ENCODE data around the gene HIRIP3.

The HIRIP3 gene

DNA sequence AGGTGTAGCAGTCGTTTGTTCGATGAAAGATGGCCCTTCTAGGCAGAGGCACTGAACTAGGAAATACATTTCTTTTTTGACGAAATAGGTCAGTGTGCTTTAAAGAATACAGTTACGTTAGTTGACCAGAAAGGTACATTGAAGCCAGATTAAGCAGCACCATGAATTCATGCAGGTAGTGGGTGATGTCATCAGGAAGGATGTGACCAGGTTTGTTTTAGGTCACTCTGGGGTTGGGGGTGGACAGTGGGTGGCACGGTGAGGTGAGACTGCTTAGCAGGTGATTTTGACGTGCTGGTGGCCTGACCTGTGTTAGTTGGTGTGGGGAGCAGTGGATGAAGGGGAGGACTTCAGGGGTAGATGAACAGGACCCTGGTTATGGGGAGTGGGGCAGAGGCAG lies 4.2 kb upstream of the HIRIP3 start:
- DNase-seq (ENCODE audit: low read depth): no peak

DNA sequence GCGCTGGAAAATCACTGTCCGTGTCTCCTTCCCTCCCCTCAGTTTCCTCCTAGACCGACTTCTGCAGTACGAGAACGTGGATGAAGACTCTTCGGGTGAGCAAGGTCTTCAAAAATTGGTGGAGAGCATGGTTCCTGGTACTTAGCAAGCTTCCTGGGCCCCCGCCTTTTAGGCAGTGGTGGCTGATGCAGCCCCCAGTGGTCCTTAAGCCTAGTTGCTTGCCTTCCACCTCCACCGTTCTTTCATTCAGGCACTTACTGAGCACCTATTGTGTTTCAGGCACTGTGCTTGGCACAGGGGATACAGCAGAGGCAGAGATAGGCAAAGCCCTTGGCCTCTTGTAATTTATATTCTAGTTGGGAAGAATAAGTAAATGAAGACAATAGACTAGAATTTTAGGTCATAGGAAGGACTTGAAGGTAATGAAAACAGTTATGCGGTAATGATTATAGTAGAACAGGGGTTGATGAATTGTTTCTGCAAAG lies 1.4 kb upstream of the HIRIP3 start:
- DNase-seq (ENCODE audit: low read depth): no peak

DNA sequence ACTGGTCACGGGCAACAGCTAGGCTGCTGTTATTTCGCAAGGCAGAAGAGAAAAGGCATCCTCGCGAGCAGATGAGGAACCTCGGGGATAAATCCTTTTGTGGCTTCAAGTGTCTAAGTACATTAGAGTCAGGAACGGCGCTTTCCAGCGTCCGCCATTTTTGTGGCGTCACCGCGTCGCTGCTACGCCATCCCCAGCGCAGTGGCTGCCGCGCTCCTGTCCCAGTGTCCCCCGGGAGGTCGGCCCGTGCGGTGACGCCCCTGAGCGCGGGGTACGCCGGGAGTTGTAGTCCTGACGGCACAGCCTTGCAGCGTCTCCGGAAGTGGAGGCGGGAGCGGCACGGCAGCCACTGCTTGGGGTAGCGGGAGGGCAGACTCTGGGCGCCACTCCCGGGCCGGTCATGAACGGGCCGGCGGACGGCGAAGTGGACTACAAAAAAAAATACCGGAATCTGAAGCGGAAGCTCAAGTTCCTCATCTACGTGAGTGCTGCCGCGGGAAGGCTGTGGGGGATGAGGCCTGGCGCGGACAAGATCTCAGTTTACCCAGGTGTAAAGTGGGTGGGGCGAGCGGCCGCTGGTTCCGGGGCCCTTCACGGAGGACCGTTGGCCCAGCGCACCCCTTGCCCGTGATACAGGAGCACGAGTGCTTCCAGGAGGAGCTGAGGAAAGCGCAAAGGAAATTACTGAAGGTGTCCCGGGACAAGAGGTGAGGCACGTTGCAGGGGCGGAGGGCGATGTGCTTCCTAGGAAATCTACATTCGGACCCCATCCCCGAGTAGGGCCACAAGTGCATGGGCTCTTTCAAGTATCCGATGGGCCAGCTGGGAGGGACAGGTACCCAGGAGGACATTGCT lies 721 bp upstream of the HIRIP3 start, which contains the start of gene INO80E:
TSS of gene INO80E (plus strand) at position 331 of the 855 bp plus-strand sequence. CDS start at position 401, 70 bp downstream.
- peak; percentile 90 for DNase-seq (ENCODE audit: low read depth)

DNA sequence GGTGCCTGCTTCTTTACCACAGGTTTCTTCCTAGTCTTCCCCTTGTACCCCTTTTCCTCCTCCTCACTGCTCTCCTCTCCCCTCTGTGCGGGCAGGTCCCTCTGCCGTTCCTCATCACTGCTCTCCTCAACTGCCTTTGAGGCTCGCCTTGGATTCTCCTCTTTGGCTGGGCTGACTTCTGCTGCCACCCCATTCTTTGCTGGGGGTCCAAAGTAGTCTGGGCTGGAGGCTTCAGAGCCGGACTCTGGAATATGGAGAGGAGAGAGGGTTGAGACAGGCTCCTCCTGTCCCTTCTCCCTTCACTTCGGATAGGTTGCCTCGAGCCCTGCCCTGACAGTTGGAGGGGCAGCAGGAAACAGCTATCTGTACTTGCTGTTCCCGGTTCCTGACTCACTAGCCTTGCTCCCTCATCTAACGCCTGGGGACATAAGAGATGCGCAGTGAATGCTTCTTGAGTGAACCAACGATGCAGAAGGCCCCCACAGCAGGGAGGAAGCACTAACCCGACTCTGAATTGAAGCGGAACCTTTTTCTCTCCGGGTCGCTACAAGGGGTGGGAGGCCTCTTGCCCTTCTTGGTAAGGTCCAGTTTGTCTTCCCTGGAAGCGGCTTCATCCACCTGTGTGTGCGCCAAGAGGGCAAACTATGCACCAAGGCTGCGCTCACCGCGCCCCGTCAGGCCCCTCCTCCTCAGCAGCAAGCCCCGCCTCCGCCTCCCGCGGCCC lies 655 bp downstream of the HIRIP3 start:
- DNase-seq (ENCODE audit: low read depth): no peak

DNA sequence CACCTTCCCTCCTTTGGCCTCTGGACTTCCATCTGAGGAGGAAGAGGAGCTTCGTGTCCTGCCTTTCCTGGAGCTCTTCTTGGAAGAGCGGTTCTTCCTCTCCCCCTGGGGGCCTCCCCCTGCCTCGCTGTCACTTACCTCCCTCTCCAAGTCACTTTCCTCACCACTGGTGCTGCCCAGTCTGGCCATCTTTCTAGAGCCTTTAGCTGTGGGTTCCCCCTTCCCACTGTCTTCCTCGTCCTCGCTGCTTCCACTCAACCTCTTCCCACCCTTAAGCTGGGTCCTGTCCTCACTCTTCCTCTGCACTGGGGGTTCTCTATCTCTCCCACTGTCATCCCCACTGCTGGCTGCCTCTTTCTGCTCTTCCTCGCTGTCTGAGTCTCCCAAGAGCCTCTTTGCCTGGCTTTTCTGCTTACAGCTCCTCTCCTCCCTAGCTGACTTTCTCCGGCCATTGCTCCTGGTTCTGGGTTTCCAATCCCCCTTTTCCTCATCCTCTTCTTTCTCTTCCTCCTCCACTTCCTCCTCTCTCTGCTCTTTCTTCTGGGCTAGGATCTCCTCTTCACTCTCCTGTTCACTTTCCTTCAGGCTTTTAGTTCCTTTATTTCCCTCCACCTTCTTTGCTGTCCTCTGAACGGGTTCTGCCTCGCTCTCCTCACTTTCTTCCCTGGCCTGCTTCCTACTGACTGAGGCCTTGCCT lies 1.4 kb downstream of the HIRIP3 start:
- DNase-seq (ENCODE audit: low read depth): no peak

DNA sequence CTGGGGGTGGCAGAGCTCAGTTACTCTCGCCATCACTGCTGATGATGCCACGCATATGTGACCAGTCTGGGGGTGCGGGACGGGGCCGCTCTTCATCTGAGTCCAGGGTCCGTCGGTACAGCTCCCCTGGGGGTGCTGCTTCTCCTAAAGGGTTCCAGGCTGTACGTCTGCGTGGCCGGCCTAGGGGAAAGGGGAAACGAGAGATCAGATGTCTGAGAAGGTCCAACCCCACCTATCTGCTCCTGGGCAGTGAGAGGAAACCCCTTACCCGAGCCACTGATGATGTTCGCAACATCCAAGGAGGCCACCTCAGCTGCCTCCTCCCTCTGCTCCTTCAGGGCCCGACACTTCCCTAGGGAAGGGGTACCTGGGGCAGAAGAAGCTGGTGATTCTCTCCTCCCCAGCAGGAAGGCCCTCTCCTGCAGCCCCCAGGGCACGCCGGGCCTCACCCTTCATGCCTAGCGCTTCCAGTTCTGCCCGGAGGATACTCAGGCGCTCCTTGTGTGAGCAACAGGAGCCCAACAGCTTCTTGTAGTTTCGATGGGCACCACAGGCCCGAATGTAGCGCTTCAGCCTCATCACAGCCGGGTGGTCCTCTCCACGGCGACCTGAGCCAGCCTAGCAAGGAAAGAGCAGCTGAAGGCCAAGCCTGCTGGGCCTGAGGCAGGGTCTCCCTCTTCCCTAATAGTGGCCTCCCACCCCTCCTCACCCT lies 2.1 kb downstream of the HIRIP3 start:
- DNase-seq (ENCODE audit: low read depth): no peak

DNA sequence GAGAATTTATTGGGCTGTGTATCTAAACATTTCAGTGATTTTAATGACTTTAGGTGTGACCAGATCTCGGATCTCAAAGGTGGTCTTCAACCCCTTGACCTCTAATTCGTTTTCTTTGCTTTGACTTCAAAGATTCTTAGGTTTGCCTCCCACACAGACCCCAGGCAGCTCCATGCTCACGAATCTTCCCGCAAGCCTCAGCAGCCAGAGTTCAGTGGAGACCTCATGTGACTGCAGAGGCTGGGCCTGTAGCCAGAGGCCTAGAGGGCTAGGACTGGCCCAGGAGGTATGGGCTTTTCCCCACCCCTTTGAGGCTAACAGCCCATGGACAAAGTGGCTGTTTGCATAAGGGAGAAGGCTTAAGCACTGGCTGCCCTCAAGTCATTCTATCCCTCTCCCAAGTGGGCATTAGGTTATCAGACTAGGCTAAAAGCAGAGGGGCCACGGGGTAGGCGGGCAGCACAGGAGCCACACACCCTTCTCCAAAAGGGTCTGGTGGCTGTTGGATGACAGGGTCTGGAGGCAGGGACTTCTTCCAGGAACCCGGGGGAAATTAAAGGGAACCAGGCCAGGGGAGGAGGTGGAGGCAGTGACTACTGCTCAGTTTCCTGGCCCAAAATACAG lies 3.0 kb downstream of the HIRIP3 start:
- DNase-seq (ENCODE audit: low read depth): no peak

DNA sequence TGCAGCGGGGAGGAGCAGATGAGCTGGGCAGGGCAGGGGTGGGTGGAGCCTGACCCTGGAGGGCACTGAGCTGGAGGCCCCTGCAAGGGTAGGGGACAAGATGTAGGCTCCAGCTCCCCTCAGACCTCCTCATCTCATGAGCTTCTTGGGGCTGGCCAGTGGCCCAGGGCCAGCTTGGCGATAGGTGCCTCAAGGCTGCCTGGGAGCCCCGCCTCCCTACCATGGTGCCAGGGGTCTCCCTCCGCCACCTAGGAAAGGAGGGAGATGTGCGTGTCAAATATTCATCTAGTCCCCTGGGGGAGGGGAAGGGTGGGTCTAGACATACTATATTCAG lies 3.9 kb downstream of the HIRIP3 start:
- DNase-seq (ENCODE audit: low read depth): no peak

DNA sequence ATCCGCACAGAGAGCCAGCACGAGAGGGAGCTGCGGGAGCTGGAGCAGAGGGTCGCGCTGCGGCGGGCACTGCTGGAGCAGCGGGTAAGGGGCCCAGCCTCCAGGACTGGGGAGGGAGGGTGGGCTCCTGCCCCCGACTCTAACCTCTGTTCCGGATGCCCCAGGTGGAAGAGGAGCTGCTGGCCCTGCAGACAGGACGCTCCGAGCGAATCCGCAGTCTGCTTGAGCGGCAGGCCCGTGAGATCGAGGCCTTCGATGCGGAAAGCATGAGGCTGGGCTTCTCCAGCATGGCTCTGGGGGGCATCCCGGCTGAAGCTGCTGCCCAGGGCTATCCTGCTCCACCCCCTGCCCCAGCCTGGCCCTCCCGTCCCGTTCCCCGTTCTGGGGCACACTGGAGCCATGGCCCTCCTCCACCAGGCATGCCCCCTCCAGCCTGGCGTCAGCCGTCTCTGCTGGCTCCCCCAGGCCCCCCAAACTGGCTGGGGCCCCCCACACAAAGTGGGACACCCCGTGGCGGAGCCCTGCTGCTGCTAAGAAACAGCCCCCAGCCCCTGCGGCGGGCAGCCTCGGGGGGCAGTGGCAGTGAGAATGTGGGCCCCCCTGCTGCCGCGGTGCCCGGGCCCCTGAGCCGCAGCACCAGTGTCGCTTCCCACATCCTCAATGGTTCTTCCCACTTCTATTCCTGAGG lies 4.4 kb downstream of the HIRIP3 start:
- DNase-seq (ENCODE audit: low read depth): no peak

DNA sequence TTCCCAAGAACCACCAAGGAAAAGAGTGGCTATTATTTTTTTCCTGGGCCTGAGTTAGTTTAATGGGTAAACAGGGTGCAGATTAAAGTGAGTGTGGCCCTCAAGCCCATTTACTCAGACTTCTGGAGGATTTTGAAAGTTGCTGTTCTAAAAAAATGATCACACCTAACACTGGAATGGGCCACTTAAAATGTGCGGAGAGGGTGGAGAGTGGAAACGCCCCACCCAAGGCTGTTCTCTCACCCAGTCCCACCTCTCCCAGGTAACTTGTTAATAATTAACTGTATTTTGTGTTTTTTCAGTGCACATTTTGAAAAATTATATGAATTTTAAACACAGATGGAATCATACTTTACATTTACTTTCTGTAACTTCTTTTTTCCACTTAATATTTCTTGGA lies 5.4 kb downstream of the HIRIP3 start:
- DNase-seq (ENCODE audit: low read depth): no peak

DNA sequence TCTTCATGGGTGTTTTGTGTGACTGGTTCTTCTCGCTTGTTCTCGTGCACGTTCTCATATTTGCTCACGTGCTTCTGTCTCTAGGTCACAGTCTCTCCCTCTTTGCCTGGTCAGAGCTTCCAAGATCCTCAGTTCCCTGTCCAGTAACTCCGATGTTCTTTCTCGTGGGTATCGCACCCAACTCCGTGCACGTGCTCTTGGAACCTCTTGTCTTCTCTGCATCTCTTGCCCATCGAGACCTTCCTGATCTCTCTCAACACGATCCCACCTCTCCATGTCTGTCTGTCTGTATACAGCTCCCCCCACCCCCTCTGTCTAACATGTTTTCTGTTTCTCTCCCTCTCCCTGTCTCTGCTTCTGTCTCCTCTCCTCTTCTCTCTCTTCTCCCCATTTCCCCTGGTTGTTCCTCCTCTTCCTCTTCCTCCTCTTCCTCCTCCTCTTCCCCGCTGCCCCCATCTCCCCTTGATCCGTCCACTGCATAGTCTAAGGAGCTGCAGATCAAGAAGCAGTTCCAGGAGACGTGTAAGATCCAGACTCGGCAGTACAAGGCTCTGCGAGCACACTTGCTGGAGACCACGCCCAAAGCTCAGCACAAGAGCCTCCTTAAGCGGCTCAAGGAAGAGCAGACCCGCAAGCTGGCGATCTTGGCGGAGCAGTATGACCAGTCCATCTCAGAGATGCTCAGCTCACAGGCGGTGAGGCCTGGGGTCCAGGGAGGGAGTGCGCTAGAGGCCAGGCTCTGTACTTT lies 6.1 kb downstream of the HIRIP3 start:
- no peak for DNase-seq (ENCODE audit: low read depth)

DNA sequence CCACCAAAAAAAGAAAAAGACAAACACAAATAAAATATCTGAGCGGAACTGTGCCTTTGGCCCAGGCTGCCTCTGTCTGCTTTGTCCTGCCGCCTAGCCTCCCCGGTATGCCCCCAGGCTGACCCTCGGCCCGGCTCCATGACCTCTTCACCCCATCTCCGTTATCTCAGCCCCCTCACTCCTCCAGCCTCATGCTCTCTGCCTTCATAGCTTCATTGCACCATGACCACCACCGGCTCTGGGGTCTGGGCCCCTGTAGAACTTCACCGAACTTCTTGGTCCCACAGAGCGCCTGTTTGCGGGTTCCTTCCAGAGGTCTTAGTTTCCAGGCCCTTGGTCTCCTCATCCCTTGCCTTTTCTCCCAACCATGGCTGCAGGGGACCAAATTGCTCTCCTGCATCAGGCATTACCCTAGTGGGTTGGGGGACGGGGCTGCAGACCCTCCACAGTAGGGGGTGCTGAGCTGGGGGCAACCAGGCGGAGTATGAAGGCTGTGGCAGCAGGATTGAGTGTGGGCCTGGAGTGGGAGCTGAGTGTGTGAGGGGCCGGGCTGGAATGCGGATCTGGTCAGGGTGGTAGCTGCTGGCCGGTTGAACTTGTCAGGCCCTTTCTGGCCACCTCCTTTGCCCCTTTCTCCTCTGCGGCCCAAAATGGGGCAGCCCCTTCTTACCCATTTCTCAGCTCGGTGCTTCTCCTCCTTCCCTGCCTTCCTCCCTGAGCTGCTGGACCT lies 6.9 kb downstream of the HIRIP3 start:
- DNase-seq (ENCODE audit: low read depth): no peak

DNA sequence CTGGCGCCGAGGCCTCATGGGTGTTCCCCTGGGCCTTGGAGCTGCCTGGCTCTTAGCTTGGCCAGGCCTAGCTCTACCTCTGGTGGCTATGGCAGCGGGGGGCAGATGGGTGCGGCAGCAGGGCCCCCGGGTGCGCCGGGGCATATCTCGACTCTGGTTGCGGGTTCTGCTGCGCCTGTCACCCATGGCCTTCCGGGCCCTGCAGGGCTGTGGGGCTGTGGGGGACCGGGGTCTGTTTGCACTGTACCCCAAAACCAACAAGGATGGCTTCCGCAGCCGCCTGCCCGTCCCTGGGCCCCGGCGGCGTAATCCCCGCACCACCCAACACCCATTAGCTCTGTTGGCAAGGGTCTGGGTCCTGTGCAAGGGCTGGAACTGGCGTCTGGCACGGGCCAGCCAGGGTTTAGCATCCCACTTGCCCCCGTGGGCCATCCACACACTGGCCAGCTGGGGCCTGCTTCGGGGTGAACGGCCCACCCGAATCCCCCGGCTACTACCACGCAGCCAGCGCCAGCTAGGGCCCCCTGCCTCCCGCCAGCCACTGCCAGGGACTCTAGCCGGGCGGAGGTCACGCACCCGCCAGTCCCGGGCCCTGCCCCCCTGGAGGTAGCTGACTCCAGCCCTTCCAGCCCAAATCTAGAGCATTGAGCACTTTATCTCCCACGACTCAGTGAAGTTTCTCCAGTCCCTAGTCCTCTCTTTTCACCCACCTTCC lies 7.9 kb downstream of the HIRIP3 start:
- DNase-seq (ENCODE audit: low read depth): no peak

DNA sequence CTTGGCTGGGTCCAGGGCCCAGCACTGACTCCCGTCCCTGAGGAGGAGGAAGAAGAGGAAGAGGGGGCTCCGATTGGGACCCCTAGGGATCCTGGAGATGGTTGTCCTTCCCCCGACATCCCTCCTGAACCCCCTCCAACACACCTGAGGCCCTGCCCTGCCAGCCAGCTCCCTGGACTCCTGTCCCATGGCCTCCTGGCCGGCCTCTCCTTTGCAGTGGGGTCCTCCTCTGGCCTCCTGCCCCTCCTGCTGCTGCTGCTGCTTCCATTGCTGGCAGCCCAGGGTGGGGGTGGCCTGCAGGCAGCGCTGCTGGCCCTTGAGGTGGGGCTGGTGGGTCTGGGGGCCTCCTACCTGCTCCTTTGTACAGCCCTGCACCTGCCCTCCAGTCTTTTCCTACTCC lies 8.5 kb downstream of the HIRIP3 start:
- DNase-seq (ENCODE audit: low read depth): no peak

DNA sequence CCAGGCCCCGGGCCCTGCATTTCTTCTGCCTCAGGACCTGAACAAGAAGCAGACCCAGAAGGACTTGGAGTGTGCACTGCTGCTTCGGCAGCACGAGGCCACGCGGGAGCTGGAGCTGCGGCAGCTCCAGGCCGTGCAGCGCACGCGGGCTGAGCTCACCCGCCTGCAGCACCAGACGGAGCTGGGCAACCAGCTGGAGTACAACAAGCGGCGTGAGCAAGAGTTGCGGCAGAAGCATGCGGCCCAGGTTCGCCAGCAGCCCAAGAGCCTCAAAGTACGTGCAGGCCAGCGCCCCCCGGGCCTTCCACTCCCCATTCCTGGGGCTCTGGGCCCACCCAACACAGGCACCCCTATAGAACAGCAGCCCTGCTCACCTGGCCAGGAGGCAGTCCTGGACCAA lies 9.2 kb downstream of the HIRIP3 start:
- no peak for DNase-seq (ENCODE audit: low read depth)

DNA sequence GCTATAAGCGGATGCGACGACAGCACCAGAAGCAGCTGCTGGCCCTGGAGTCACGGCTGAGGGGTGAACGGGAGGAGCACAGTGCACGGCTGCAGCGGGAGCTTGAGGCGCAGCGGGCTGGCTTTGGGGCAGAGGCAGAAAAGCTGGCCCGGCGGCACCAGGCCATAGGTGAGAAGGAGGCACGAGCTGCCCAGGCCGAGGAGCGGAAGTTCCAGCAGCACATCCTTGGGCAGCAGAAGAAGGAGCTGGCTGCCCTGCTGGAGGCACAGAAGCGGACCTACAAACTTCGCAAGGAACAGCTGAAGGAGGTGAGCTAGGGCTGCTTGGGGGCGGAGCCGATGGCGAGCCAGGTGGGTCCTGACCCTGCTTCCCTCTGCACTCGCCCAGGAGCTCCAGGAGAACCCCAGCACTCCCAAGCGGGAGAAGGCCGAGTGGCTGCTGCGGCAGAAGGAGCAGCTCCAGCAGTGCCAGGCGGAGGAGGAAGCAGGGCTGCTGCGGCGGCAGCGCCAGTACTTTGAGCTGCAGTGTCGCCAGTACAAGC lies 10.1 kb downstream of the HIRIP3 start:
- DNase-seq (ENCODE audit: low read depth): no peak

DNA sequence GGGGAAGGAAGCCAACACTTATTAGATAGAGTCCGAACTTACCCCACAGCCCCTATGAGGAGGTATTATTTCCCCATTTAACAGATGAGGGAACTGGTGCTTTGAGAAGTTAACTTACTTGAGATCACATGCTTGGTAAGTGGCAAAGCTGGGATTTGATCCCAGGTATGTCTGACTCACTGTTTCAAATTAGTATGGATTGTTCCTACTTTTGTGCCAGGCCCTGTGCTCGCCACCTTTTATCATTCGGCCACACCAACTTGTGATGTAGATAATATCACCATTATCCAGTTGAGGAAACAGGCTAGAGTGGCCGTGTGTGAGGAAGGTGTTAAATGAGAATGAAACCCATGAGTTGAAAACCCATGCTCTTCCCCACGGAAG lies 10.7 kb downstream of the HIRIP3 start:
- no peak for DNase-seq (ENCODE audit: low read depth)

DNA sequence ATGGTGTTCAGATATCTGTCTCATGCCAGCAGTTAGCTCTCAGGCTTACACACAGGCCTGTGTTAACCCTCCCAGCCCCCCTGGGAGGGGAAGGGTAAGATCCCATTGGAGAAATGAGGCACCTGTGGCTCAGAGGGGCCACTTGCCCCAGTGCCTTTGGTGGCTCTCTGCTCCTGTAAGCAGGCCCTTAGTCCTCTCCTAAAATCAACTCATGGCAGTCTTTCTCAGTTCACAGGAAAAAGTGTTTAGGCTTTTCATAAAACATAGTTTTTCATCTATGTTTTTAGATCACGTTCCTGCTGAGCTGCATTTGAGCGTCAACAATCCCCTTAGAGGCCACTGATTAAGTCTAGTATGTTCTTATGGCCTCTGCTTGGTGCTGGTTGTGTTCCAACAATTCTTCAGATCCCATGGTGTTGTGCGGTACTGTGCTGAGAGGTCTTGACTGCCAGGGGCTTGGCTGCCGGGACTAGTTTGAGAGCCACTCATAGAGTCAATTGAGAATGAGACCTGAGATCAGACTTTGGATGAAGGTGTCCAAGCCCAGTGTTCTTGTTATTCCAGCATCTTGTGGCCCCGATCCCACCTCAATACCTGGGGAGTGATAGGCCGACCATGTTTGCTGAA lies 11.2 kb downstream of the HIRIP3 start:
- no peak for DNase-seq (ENCODE audit: low read depth)
